ENCODE measurements around the gene KLHL25.
A peak's percentile ranks its signal among the peaks of the same experiment; 100 is the strongest.

- TF ChIP-seq CTCF (IDR thresholded peaks at IDR 0.05; ENCODE audit: low read depth, low read length, missing input control) (peak; percentile 89), ATF3 (IDR thresholded peaks at IDR 0.05) (no peak), ZBTB33 (IDR thresholded peaks at IDR 0.05) (no peak), FOXA1 (IDR thresholded peaks at IDR 0.05) (no peak)
Observed at GRCh38 chr15:85730001-85730820, 64.5 kb downstream of the KLHL25 start.
